Right renal pelvis (tissue), 4 donors: Measurements from ENCODE around the gene ZP3. TPM values are rescaled to one million over a fixed set of nuclear protein-coding genes. Genes with fewer than 3 reads are reported as not detected.
A peak's percentile ranks its signal among the peaks of the same experiment; 100 is the strongest.
"Not testable (repeated sequence)": the region's sequence is repeated elsewhere in the genome, so short reads cannot be mapped to it uniquely, and the experiment has no call there.

Source experiments
- DNase-seq, 4 donors: peaks; one replicate each; pipeline ENCODE4 v3.0.0-alpha.2; 2013; ENCODE audit warnings: low read depth in 4 of 4, low spot score in 3 of 4, missing footprints in 1 of 4
- polyA plus RNA-seq, 4 donors: library from polyadenylated mRNA; unstranded; fragments of 120-200 nt; gene quantifications; one replicate each; pipeline ENCODE4 v1.2.1, GENCODE V29; 2013; ENCODE audit not compliant: insufficient read length in 4 of 4

The ZP3 gene
- polyA plus RNA-seq = 10 to 100 TPM in 1 of 4 donors, 1 to 10 TPM in 3; 1.6 to 13.4 (median 2.4) TPM

DNA sequence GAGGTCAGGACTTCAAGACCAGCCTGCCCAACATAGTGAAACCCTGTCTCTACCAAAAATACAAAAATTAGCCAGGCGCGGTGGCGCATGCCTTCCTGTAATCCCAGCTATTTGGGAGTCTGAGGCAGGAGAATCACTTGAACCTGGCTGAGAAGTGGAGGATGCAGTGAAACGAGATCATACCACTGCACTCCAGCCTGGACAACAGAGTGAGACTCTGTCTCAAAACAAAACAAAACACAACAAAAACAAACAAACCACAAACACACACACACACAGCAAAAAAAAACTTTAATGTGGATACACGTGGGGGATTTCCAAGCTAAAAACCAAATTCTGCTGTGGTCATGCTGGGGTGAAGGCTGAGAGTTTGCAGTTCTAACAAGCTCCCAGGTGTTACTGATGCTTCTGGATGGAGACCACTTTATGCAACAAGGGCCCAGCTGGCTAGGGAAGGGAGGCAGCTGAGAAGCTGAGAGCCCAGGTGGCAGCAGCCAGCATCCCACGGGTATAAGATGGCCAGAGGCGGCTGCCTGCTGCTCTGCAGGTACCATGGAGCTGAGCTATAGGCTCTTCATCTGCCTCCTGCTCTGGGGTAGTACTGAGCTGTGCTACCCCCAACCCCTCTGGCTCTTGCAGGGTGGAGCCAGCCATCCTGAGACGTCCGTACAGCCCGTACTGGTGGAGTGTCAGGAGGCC is at the start of gene ZP3:
TSS of gene ZP3 (plus strand) at position 538 of the 699 bp plus-strand sequence. CDS start at position 553, 15 bp downstream.
- DNase-seq = no peak

DNA sequence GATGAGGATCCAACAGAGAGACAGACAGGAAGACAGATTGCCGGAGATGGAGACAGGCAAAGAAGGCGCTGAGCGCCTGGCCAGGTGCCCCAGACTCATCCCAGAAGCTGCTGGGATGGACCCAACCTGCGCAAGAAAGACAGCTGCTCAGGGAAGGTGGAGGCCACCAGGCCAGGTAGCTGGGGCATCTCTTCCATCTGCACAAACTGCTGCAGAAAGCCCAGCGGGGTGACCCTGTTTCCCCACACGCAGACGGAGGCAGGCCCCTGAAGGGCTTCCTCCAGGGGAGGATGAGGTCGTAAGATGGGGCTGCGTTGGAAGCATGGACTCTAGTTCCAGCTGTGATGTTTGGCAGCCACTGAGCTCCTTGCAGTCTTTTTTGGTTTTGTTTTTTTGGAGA is 49.5 kb upstream of the ZP3 start:
- no peak for DNase-seq

DNA sequence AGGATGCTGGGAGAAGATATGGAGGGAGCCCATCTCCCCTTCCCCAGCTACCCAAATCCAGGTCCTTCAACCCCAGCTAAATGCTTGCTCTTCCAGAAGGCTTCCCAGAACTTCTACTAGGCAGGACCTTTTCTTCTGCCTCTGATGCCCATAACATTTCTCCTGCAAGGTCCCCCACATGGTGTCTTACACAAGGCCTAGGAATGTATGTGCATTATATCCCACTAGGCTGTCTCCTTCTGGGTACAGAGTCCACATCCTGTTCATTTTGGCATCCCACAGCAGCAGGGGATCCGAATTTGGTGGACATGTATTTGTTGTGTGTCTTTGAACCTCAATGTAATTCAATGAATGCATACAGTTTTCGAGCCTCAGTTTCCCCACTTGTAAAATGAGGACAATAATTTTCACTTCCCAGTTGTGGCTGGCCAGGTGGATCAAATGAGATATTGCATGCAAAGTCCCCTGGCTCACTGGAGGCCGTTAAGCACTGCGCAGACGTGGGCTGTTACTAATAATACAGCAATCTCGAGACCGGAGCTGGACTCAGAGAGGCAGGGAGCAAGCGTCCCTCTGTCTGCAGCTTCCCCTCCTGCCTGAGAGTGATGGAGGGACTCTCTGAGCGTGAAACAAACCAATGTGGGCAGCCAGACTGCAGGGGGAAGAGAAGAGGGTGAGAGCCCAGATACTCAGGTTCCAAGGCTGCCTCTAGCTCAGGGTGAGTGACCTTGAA is 47.4 kb upstream of the ZP3 start:
- DNase-seq = no peak

DNA sequence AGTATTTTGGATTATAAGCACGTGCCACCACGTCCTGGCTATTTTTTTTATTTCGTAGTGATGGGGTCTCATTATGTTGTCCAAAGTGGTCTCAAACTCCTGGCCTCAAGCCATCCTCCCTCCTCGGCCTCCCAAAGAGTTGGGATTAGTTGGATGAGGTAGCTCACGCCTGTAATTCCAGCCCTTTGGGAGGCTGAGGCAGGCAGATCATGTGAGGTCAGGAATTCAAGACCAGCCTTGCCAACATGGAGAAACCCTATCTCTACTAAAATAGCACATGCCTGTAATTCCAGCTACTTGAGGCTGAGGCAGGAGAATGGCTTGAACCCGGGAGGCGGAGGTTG is 44.2 kb upstream of the ZP3 start:
- no peak for DNase-seq

DNA sequence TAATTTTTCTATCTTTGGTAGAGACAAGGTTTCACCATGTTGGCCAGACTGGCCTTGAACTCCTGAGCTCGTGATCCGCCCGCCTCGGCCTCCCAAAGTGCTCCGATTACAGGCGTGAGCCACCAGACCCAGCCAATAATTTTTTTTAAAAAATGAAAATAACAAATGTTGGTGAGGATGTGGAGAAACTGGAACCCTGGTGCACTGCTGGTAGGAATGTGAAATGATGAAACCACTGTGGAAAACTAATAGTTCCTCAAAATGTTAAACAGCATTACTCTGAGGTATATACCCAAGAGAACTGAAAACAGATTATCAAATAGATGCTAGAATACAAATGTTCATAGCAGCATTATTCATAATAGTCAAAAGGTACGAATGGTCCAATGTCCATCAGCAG is 42.9 kb upstream of the ZP3 start:
- DNase-seq = no peak

DNA sequence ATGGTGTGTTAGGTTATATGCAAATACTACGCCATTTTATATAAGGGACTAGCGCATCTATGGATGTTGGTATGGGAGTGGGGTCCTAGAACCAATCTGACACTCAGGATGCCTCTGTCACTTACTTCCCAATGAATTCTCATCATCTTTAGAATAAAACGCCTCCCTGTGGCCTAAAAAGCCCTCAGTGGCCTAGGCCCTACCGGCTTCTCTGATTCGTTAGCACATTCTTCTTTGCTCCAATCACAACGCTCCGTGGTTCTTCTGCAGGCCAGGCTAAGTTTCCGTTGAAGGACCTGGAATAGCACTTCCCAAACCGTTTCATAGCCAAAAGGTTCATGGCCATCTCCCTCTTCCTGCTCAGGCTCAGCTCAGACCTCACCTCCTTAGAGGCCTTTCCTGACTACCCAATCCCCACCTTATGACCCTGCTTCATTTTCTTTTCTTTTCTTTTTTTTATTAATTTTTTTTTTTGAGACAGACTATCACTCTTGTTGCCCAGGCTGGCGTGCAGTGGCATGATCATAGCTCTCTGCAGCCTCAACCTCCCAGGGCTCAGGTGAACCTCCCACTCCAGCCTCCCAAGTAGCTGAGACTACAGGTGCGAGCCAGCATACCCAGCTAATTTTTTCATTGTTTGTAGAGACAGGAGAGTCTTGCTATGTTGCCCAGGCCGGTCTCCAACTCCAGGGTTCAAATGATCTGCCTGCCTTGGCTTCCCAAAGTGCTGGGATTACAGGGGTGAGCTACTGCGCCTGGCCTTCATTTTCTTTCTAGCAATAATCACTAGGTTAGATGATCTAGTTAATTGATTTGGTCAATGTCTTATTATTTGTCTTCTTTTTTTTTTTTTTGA is 41.4 kb upstream of the ZP3 start:
- no peak for DNase-seq

DNA sequence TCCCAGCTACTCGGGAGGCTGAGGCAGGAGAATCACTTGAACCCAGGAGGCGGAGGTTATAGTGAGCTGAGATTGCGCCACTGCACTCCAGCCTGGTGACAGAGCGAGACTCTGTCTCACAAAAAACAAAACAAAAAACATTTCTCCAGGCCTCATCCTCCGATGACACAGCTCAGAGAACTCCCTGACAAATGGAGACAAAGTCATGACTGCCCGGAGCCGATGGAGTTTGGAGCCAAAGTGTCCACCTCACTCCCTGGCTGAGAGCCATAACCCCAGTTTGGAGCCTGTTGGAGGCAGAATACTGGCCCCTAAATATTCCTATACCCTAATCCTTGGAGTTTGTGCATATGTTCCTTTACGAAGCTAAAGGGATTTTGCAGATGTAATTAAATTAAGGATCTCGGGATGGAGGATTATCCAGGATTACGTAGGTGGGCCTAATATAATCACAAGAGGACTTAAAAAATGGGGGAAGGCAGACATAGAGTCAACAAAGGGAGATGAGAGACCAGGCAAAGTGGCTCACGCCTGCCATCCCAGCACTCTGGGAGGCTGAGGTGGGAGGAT is 38.0 kb upstream of the ZP3 start:
- DNase-seq = no peak

DNA sequence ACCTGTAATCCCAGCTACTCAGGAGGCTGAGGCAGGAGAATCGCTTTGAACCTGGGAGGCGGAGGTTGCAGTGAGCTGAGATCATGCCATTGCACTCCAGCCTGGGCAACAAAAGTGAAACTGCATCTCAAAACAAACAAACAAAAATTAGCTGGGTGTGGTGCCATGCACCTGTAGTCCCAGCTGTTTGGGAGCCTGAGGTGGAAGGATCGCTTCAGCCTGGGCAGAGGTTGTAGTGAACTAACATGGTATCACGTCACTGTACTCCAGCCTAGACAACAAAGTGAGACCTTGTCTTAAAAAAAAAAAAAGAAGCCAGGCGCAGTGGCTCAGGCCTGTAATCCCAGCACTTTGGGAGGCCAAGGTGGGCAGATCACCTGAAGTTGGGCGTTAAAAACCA is 37.0 kb upstream of the ZP3 start:
- not testable (repeated sequence) for DNase-seq

DNA sequence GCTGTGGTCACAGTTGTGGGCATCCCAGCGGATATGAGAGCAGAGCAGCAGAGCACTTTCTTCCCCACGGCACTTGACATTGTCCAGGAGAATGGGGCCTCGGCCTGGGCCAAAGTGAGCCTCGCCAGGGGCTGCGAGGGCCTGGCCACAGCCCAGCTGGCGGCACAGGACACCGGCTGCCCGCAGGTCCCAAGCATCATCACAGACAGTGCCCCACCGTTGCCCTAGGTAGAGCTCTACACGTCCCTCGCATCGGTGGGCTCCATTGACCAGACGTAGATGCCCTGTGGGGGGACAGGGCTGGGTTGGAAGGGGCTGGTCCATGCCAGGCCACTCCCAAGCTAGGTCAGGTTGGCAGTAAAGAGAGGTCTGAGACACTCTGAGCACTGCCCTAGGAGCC is 34.7 kb upstream of the ZP3 start:
- DNase-seq = no peak

DNA sequence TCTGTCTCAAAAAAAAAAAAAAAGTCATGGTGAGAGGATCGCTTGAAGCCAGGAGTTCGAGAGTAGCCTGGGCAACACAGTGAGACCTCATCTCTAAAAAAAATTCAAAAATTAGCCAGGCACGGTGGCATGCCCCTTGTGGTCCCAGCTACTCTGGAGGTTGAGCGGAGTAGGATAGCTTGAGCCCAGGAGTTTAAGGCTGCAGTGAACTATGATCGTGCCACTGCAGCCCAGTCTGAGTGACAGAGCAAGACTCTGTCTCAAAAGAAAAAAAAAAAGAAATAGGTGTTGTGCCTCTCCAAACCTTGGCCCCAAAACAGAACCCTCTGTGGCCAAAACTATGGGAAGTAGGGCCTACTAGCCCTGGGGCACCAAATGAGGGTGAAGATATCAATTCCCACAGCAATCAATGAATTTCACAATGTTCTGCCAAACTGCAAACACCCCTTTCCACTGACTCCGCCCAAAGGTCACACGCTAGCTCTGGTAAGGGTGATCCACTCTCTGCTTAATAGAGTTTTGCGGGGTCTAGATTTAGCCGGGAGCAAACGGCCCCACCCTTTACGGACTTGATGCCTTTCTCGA is 32.1 kb upstream of the ZP3 start:
- DNase-seq = no peak

DNA sequence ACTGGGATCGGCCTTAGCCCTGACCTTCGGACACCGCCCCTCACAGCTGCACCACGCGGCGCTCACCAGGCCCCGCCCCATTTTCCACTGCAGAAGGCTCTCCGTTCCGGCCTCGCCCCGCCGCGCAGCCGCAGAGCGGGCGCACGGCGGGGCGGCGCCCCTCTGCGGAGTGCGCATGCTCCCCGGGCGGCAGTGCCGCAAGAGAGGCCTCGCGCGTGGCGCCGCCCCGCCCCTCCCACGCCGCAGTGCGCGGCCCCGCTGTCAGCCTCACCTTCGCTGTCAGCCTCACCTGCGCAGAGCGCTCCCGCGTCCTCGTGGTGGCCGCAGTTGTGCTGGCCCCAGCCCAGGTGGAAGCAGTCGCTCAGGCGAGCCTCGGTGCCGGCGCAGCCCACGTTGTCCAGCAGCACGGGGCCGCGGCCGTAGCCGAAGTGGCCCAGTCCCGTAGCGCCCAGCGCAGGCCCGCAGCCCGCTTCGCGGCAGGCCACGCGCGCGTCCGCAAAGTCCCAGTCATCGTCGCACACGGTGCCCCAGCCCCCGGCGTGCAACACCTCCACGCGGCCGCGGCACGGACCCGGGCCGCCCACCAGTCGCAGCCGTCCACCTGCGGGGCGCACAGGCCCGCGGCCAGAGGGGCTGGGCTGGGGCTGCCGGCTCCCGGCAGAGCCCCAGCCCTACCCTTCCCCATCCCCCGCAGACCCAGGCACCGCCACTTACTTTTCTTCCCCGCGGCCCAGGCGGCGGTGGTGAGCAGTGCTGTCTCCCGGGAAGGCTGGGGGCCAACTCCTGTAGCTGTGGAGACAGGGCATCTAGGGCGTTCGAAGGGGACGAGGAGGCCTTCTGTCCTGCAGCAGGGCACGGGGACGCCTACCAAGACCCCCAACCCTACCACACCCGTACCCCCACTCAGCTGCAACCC is 31.4 kb upstream of the ZP3 start:
- peak; percentile 84 to 87 (median 86) for DNase-seq

DNA sequence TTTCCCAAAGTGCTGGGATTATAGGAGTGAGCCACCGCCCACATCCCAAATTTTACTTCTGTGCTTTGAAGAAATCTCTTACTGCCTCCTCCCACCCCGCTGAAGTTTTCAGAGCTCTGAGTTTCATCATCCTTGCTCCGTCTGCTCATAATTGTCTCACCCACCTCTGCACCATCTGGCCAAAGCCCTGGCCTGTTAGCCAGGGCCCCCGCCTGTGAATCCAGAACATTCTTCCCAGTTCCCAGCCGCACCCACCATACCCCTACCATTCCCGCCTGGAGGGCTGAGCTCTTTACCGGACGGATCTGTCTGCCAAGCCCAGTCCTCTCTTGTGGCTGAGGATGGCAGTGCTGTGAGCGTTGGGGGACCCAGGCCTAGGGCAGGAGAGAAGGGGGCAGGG is 29.8 kb upstream of the ZP3 start:
- DNase-seq = no peak

DNA sequence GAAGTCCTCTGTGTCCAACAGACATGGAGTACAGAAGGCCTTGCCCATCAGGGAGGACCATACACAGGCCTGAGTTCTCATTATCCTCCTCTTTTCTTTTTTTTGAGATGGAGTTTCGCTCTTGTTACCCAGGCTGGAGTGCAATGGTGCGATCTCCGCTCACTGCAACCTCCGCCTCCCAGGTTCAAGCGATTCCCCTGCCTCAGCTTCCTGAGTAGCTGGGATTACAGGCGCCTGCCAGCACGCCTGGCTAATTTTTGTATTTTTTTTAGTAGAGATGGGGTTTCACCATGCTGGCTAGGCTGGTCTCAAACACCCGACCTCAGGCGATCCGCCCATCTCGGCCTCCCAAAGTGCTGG is 29.2 kb upstream of the ZP3 start:
- not testable (repeated sequence) for DNase-seq

DNA sequence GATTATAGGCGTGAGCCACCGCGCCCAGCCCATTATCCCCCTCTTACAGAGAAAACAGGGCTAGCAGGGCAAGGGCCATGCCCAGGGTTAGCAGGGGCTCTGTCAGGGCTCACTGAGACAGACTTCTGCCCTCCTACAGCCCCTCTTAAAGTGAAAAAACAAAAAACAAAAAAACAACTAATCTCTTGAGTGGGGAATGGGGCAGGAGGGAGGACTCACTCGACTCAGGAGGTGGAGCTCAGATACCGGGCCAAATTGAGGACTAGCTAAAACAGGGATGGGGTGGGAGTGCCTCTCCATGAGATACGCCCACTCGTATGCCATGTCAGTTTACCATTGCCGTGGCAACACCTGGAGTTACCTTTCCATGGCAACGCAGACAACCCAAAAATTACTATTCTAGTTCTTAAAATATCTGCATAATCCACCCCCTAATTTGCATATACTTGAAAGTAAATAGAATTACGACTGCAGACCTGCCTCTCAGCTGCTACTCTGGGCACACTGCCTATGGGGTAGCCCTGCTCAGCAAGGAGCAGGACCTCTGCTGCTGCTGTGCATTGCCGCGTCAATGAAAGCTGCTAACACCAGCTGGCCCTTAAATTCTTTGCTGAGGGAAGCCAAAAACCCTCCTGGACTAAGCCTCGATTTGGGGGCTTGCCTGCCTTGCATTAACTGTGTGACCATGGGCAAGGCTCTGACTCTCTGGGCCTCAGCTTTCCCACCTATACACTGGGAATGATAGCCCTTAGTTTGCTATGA is 28.6 kb upstream of the ZP3 start:
- peak in 1 of 4 donors; percentile 32 for DNase-seq

DNA sequence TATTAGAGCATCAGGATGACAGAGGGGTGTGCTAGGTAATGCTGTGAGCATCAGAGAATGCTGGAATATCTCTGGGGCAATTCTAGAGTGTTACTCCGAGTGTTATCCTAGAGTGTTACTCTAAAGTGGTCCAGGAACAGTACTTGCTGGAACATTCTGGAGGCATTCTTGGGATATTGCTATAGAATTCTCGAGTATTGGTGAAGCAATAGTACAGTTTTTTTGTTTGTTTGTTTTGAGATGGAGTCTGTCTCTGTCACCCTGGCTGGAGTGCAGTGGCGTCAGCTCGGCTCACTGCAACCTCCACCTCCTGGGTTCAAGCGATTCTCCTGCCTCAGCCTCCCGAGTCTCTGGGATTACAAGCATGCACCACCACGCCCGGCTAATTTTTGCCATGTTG is 27.9 kb upstream of the ZP3 start:
- DNase-seq = no peak

DNA sequence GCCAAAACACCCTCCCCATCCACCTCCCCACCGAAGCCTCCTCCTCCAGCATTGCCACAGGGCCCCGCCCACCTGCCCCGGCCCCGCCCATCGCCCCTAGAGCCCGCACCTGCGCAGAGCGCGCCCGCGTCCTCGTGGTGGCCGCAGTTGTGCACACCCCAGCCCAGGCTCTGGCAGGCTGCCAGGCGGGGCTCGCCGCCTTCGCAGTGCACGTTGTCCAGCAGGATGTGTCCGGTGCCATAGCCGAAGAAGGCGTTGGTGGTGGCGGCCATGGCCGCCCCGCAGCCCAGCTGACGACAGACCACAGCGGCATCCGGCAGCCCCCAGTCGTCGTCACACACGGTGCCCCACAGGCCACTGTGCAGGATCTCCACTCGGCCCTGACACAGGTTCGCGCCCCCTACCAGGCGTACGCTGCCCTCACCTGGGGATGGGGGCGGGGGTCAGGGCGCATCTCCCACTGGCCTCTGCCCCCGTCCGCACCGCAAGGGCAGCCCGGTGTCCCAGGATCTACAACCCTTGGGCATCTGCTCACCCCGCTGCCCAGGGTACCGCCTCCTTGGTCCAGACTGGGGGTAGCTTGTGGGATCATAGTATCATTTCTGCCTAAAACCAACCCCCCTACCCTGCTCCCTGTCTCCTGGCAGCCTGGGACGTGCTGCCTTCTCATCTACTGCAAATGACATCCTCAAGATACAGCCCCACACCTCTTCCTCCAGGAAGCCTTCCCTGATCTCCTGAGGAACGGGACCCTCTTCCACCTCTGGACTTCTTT is 27.2 kb upstream of the ZP3 start:
- DNase-seq = peak in 2 of 4 donors; percentile 38 to 54

DNA sequence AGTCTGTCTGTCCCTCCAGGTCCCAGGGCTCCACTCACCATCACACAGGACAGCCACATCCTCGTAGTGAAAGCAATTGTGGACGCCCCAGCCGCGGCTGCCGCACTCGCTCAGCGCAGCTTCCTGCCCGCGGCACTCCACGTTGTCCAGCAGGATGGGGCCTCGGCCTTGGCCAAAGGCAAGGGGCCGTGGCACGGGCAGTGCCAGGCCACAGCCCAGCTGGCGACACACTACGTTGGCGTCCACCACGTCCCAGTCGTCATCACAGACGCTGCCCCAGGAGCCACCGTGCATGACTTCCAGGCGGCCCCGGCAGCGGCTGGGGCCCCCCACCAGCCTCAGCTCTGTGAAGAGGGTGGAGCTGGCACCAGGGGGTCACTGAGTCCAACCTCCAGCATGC is 24.5 kb upstream of the ZP3 start:
- no peak for DNase-seq

DNA sequence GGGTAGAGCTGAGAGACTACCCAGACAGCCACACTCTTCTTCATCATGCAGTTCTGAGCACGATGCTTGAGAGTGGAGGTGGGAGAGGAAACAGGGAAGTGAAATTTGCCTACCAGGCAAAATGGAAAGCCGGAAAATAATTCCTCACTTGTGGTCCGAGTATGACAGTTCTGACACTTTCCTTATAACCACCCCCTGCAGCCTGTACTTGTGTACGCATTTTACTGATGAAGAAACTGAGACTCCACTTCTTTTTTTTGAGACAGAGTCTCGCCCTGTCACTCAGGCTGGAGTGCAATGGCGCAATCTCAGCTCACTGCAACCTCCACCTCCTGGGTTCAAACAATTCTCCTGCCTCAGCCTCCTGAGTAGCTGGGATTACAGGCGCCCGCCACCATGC is 21.7 kb upstream of the ZP3 start:
- DNase-seq = not testable (repeated sequence)
